Stomach (tissue), 9 donors: Measurements from ENCODE around the gene XYLT1. TPM values are rescaled to one million over a fixed set of nuclear protein-coding genes. Genes with fewer than 3 reads are reported as not detected.

Experiments
- DNase-seq, 2 donors: peaks; one replicate each; pipeline versions ENCODE4 v3.0.0 to v3.0.0-alpha.2; 2013 to 2019
- H3K27ac ChIP-seq, 5 donors: fragments of 200-600 bp in 4 of 5; sonication (generic) in 4 of 5; one replicate each; pipeline ENCODE4 v1.5.1; 2013 to 2019; ENCODE audit warnings: mild to moderate bottlenecking in 1 of 5, moderate library complexity in 1 of 5
- H3K27me3 ChIP-seq, 3 donors: fragments of 200-600 bp; sonication (generic); one replicate each; pipeline ENCODE4 v1.5.1; 2017 to 2019; ENCODE audit warnings: mixed run types in 1 of 3
- H3K36me3 ChIP-seq, 4 donors: fragments of 200-600 bp; sonication (generic); 1 replicate in 3 of 4; 2 replicates in 1 of 4; pipeline ENCODE4 v1.5.1; 2016 to 2019
- H3K4me1 ChIP-seq, 4 donors: fragments of 200-600 bp; sonication (generic); one replicate each; pipeline ENCODE4 v1.5.1; 2016 to 2019
- H3K4me3 ChIP-seq, 4 donors: fragments of 200-600 bp; sonication (generic) in 3 of 4; one replicate each; pipeline ENCODE4 v1.5.1; 2016 to 2019; ENCODE audit warnings: mild to moderate bottlenecking in 1 of 4
- H3K9me3 ChIP-seq, 4 donors: fragments of 200-600 bp; sonication (generic); one replicate each; pipeline ENCODE4 v1.5.1; 2016 to 2019
- CTCF ChIP-seq, 7 experiments: fragments of 450-650 bp in 4 of 7; fragments of 200-600 bp in 3 of 7; sonication (generic) in 3 of 7; IDR thresholded peaks; one replicate each; pipeline ENCODE4 v1.5.1; 2016 to 2019; ENCODE audit warnings: antibody characterized with exemption in 7 of 7, control low read depth in 2 of 7, mild to moderate bottlenecking in 1 of 7
- EP300 ChIP-seq: sonication (generic); formaldehyde crosslinking; IDR thresholded peaks from one replicate; pipeline ENCODE4 v1.6.1; 2017; ENCODE audit warnings: antibody characterized with exemption
- POLR2A ChIP-seq, 4 donors: fragments of 450-650 bp; IDR thresholded peaks; one replicate each; pipeline ENCODE4 v1.6.1; 2016; ENCODE audit warnings: antibody characterized with exemption in 4 of 4, control low read depth in 2 of 4, mild to moderate bottlenecking in 1 of 4, moderate library complexity in 1 of 4
- POLR2AphosphoS5 ChIP-seq, 3 donors: sonication (generic); formaldehyde crosslinking; IDR thresholded peaks; one replicate each; pipeline ENCODE4 v1.6.1; 2016; ENCODE audit warnings: antibody characterized with exemption in 3 of 3
- WGBS, 5 donors: extraction: QIAGEN DNeasy Blood & Tissue Kit in 3 of 5; methylation state at CpG; one replicate each; pipeline versions ENCODE4 v1.1.5 to v1.1.7; 2013 to 2018; 5-methylcytosine and 5-hydroxymethylcytosine counted together
- intact Hi-C: fragments of 100-400 bp; cut with DNase I; formaldehyde crosslinking; loops from one replicate; pipeline ENCODE4 v1.15.1; 2023; ENCODE audit warnings: low total_unique reads
- polyA plus RNA-seq, 3 donors: library from polyadenylated mRNA; stranded (reverse); fragments of 200-250 nt; gene quantifications; one replicate each; pipeline ENCODE4 v1.2.3, GENCODE V29; 2013
- total RNA-seq, 5 donors: library from RNA; depleted of rRNA; stranded (reverse); fragments of >200 nt; gene quantifications; one replicate each; pipeline versions ENCODE4 v1.1.0 to v1.2.3, GENCODE V29; 2014 to 2016
- donor health status: healthy with polysubstance abuse.
- donor health status: Bipolar disorder and iron deficiency.
- donor health status: healthy.

Gene XYLT1
- total and polyA plus RNA-seq, 8 donors: 0.87 to 59.5 (median 9.5) TPM

- no peak for DNase-seq
- H3K27ac ChIP-seq: no peak overlapping the region
- intact Hi-C loops: no loop called here
- no peaks in the 10 kb centered on the region for H3K36me3 ChIP-seq
- no peak for TF ChIP-seq CTCF (IDR thresholded peaks at IDR 0.05)
- no peak for TF ChIP-seq POLR2AphosphoS5 (IDR thresholded peaks at IDR 0.05)
- TF ChIP-seq EP300: no peak
- TF ChIP-seq POLR2A (IDR thresholded peaks at IDR 0.05): no peak
- peaks cover 6 to 31% (median 17%) of the 10 kb centered on the region in 4 donors for H3K4me1 ChIP-seq
- no peaks in the 10 kb centered on the region for H3K27me3 ChIP-seq
- no peak overlapping the region for H3K4me3 ChIP-seq
- 75 to 88% (median 85%) methylated on average over 2 of the region's 2 CpGs for WGBS, 5 donors
- H3K9me3 ChIP-seq: no peaks in the 10 kb centered on the region
Measured at GRCh38 chr16:17452922-17453321, 17.8 kb downstream of the XYLT1 start.

GRCh38 chr16:17451843-17452242 lies 18.9 kb downstream of the XYLT1 start:
- H3K27ac ChIP-seq: no peak overlapping the region
- intact Hi-C loops: no loop called here
- TF ChIP-seq CTCF (IDR thresholded peaks at IDR 0.05) (no peak), EP300 (no peak), POLR2A (IDR thresholded peaks at IDR 0.05) (no peak), POLR2AphosphoS5 (IDR thresholded peaks at IDR 0.05) (no peak)
- no peaks in the 10 kb centered on the region for H3K27me3 ChIP-seq
- no peaks in the 10 kb centered on the region for H3K9me3 ChIP-seq
- no peak for DNase-seq
- 85 to 91% (median 88%) methylated on average over 3 of the region's 3 CpGs for WGBS, 5 donors
- peaks cover 6 to 41% (median 21%) of the 10 kb centered on the region in 4 donors for H3K4me1 ChIP-seq
- H3K36me3 ChIP-seq: no peaks in the 10 kb centered on the region
- no peak overlapping the region for H3K4me3 ChIP-seq

- no peak for TF ChIP-seq POLR2A (IDR thresholded peaks at IDR 0.05)
- no peak for TF ChIP-seq EP300
- no peak for TF ChIP-seq CTCF (IDR thresholded peaks at IDR 0.05)
- TF ChIP-seq POLR2AphosphoS5 (IDR thresholded peaks at IDR 0.05): no peak
- H3K4me3 ChIP-seq: no peak overlapping the region
- peaks cover 6 to 42% (median 21%) of the 10 kb centered on the region in 4 donors for H3K4me1 ChIP-seq
- peaks cover 0 to 5% (median 2%) of the 10 kb centered on the region in 4 donors for H3K36me3 ChIP-seq
- H3K27ac ChIP-seq: no peak overlapping the region
- WGBS, 5 donors: 84 to 94% (median 88%) methylated on average over 7 of the region's 7 CpGs
- no peak for DNase-seq
- no peaks in the 10 kb centered on the region for H3K9me3 ChIP-seq
- intact Hi-C loops: no loop called here
- no peaks in the 10 kb centered on the region for H3K27me3 ChIP-seq
Measured at GRCh38 chr16:17450291-17450690, 20.5 kb downstream of the XYLT1 start.

GRCh38 chr16:17448640-17449638 lies 21.8 kb downstream of the XYLT1 start:
- no peak for TF ChIP-seq EP300
- no peak for TF ChIP-seq CTCF (IDR thresholded peaks at IDR 0.05)
- TF ChIP-seq POLR2A (IDR thresholded peaks at IDR 0.05): no peak
- no peak for TF ChIP-seq POLR2AphosphoS5 (IDR thresholded peaks at IDR 0.05)
- DNase-seq: peak in 1 of 2 donors; percentile 39
- 55 to 76% (median 68%) methylated on average over 14 to 15 of the region's 15 CpGs for WGBS, 5 donors
- intact Hi-C loops: no loop called here
- Histone ChIP-seq H3K9me3 (no peaks in the 10 kb centered on the region), H3K36me3 (peaks cover 0 to 8% (median 2%) of the 10 kb centered on the region in 4 donors), H3K27me3 (no peaks in the 10 kb centered on the region), H3K4me3 (no peak overlapping the region), H3K4me1 (peaks cover 6 to 37% (median 21%) of the 10 kb centered on the region in 4 donors), H3K27ac (peak overlapping the region in 2 of 5 donors; percentile 17 to 70)
